Measurements from ENCODE around the gene RIPPLY1.

DNA sequence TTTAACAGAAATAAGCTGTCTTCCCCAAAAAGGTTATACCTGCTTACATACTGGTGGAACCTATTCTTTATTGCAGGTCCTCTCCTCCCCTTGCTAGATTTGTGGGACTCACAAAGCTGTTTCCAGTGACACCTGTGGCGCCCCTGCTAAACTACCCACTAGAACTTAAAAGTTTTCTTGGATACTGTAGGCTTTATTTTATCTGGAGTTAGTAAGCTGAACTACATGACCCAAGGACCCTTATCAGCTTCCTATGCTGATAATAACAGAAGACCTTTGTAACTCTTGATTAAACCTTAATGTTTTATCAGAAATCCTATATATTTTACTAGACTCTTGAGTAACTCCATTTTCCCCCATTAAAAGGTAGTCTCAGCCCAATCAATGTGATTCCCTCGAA is 49.4 kb upstream of the RIPPLY1 start:
- TF ChIP-seq CTCF (IDR thresholded peaks at IDR 0.05) (no peak), POLR2AphosphoS5 (IDR thresholded peaks at IDR 0.05; ENCODE audit: insufficient read depth in 1 of 2, low read depth in 1 of 2) (no peak)

All from vagina (tissue), 2 donors.